ENCODE data around the gene ADGRV1. TPM values are rescaled to one million over a fixed set of nuclear protein-coding genes. Genes with fewer than 3 reads are reported as not detected.
A peak's percentile ranks its signal among the peaks of the same experiment; 100 is the strongest.
"Not testable (repeated sequence)": the region's sequence is repeated elsewhere in the genome, so short reads cannot be mapped to it uniquely, and the experiment has no call there.

The ADGRV1 gene
- total and polyA plus RNA-seq, 8 donors: 0.75 to 10.3 (median 4.0) TPM

GRCh38 chr5:91010090-91010489, 451.5 kb downstream of the ADGRV1 start:
- TF ChIP-seq POLR2A (IDR thresholded peaks at IDR 0.05): no peak
- no peak for TF ChIP-seq EP300 (IDR thresholded peaks at IDR 0.05)
- Histone ChIP-seq H3K9me3 (peaks cover 0 to 5% (median 0%) of the 10 kb centered on the region in 4 donors), H3K4me1 (peaks cover 0 to 4% (median 0%) of the 10 kb centered on the region in 4 donors), H3K36me3 (no peaks in the 10 kb centered on the region), H3K27ac (no peak overlapping the region), H3K4me3 (no peak overlapping the region), H3K27me3 (no peaks in the 10 kb centered on the region)
- 37 to 52% (median 45%) methylated on average over 2 of the region's 2 CpGs for WGBS, 5 donors
- intact Hi-C loops (cut with DNase I; ENCODE audit: low total_unique reads): no loop called here
- no peak for DNase-seq

- DNase-seq: no peak
- TF ChIP-seq POLR2AphosphoS5 (IDR thresholded peaks at IDR 0.05): no peak
- no peak for TF ChIP-seq CTCF (IDR thresholded peaks at IDR 0.05)
- no peak for TF ChIP-seq EP300 (IDR thresholded peaks at IDR 0.05)
- TF ChIP-seq POLR2A (IDR thresholded peaks at IDR 0.05): no peak
- Histone ChIP-seq H3K9me3 (peaks cover 0 to 5% (median 0%) of the 10 kb centered on the region in 4 donors), H3K27ac (no peak overlapping the region), H3K36me3 (no peaks in the 10 kb centered on the region), H3K4me3 (no peak overlapping the region), H3K4me1 (peaks cover 0 to 4% (median 0%) of the 10 kb centered on the region in 4 donors), H3K27me3 (no peaks in the 10 kb centered on the region)
- intact Hi-C loops (cut with DNase I; ENCODE audit: low total_unique reads): no loop called here
- 89 to 96% (median 93%) methylated on average over 1 of the region's 1 CpG for WGBS, 5 donors
Measured at GRCh38 chr5:91011029-91011428, 452.4 kb downstream of the ADGRV1 start.

GRCh38 chr5:91012867-91013266, 454.3 kb downstream of the ADGRV1 start:
- peaks cover 0 to 18% (median 9%) of the 10 kb centered on the region in 4 donors for H3K4me1 ChIP-seq
- H3K36me3 ChIP-seq; H3K27me3 ChIP-seq; H3K4me3 ChIP-seq; H3K9me3 ChIP-seq; DNase-seq; H3K27ac ChIP-seq; intact Hi-C loops (cut with DNase I; ENCODE audit: low total_unique reads): not testable (repeated sequence)
- WGBS, 5 donors: 95 to 100% (median 97%) methylated on average over 1 of the region's 1 CpG

GRCh38 chr5:91016322-91016721, 457.7 kb downstream of the ADGRV1 start:
- TF ChIP-seq POLR2AphosphoS5 (IDR thresholded peaks at IDR 0.05): no peak
- TF ChIP-seq CTCF (IDR thresholded peaks at IDR 0.05): no peak
- no peak for TF ChIP-seq POLR2A (IDR thresholded peaks at IDR 0.05)
- peaks cover 0 to 39% (median 18%) of the 10 kb centered on the region in 4 donors for H3K4me1 ChIP-seq
- WGBS, 5 donors: 93 to 100% (median 100%) methylated on average over 1 of the region's 1 CpG
- intact Hi-C loops (cut with DNase I; ENCODE audit: low total_unique reads): no loop called here
- no peak overlapping the region for H3K4me3 ChIP-seq
- no peaks in the 10 kb centered on the region for H3K27me3 ChIP-seq
- no peaks in the 10 kb centered on the region for H3K36me3 ChIP-seq
- DNase-seq: no peak
- peak overlapping the region in 2 of 5 donors; percentile 57 to 63 for H3K27ac ChIP-seq
- peaks cover 0 to 5% (median 0%) of the 10 kb centered on the region in 4 donors for H3K9me3 ChIP-seq

GRCh38 chr5:91016954-91017700, 458.5 kb downstream of the ADGRV1 start:
- WGBS, 5 donors: 45 to 73% (median 46%) methylated on average over 4 of the region's 4 CpGs
- peaks cover 0 to 47% (median 22%) of the 10 kb centered on the region in 4 donors for H3K4me1 ChIP-seq
- intact Hi-C loops (cut with DNase I; ENCODE audit: low total_unique reads): no loop called here
- H3K4me3 ChIP-seq: no peak overlapping the region
- TF ChIP-seq POLR2AphosphoS5 (IDR thresholded peaks at IDR 0.05): peak; percentile 44 to 74 (median 64)
- no peak for TF ChIP-seq POLR2A (IDR thresholded peaks at IDR 0.05)
- TF ChIP-seq EP300 (IDR thresholded peaks at IDR 0.05): no peak
- no peak for TF ChIP-seq CTCF (IDR thresholded peaks at IDR 0.05)
- H3K27ac ChIP-seq: peak overlapping the region in 4 of 5 donors; percentile 42 to 71 (median 60)
- no peak for DNase-seq
- no peaks in the 10 kb centered on the region for H3K27me3 ChIP-seq
- peaks cover 0 to 5% (median 0%) of the 10 kb centered on the region in 4 donors for H3K9me3 ChIP-seq
- no peaks in the 10 kb centered on the region for H3K36me3 ChIP-seq

All from stomach (tissue), 9 donors.